DOHH2 (cell line): Measurements from ENCODE around the gene KLHL40.

Source experiments
- H3F3A ChIP-seq: fragments of 200-600 bp; sonication (generic), shearing (Covaris generic); 2 replicates; pipeline ENCODE4 v1.6.0; 2016; ENCODE audit warnings: antibody characterized with exemption, mild to moderate bottlenecking; ENCODE audit not compliant: control insufficient read depth, insufficient read depth
- H3K27ac ChIP-seq: fragments of 200-600 bp; sonication (generic); 2 replicates; pipeline ENCODE4 v1.5.1; 2014; ENCODE audit warnings: low read depth, mild to moderate bottlenecking, low read length, moderate library complexity
- H3K27me3 ChIP-seq: fragments of 200-600 bp; sonication (generic); 2 replicates; pipeline ENCODE4 v1.6.1; 2014; ENCODE audit warnings: mild to moderate bottlenecking, low read length, mixed read lengths; ENCODE audit not compliant: control insufficient read depth
- H3K36me3 ChIP-seq: fragments of 200-600 bp; sonication (generic); 2 replicates; pipeline ENCODE4 v1.6.1; 2014; ENCODE audit warnings: mild to moderate bottlenecking, low read length, moderate library complexity, mixed read lengths; ENCODE audit not compliant: control insufficient read depth
- H3K4me1 ChIP-seq: fragments of 200-600 bp; sonication (generic); 2 replicates; pipeline ENCODE4 v1.6.1; 2014; ENCODE audit warnings: mild to moderate bottlenecking, low read length, mixed read lengths; ENCODE audit not compliant: control insufficient read depth
- H3K4me2 ChIP-seq: fragments of 200-600 bp; sonication (generic); 2 replicates; pipeline ENCODE4 v1.6.0; 2014; ENCODE audit warnings: mild to moderate bottlenecking, low read length, moderate library complexity
- H3K4me3 ChIP-seq: fragments of 200-600 bp; sonication (generic); 2 replicates; pipeline ENCODE4 v1.5.1; 2014; ENCODE audit warnings: mild to moderate bottlenecking, low read length, mixed read lengths
- H3K79me2 ChIP-seq: fragments of 200-600 bp; sonication (generic); 2 replicates; pipeline ENCODE4 v1.6.1; 2014; ENCODE audit warnings: mild to moderate bottlenecking, low read length, mixed read lengths; ENCODE audit not compliant: control insufficient read depth
- H3K9me2 ChIP-seq: fragments of 200-600 bp; sonication (generic); replicated peaks from 2 replicates; pipeline ENCODE4 v1.6.1; 2014; ENCODE audit warnings: mild to moderate bottlenecking, low read length, mixed read lengths; ENCODE audit not compliant: control insufficient read depth
- H3K9me3 ChIP-seq: fragments of 200-600 bp; sonication (generic); 2 replicates; pipeline ENCODE4 v1.6.1; 2014; ENCODE audit warnings: antibody characterized with exemption, low read length, mixed read lengths; ENCODE audit not compliant: control insufficient read depth, insufficient read depth
- H4K20me1 ChIP-seq: fragments of 200-600 bp; sonication (generic); 2 replicates; pipeline ENCODE4 v1.6.0; 2014; ENCODE audit warnings: low read depth, mild to moderate bottlenecking, antibody characterized with exemption, low read length, moderate library complexity; ENCODE audit not compliant: control insufficient read depth, insufficient read depth
- EZH2phosphoT487 ChIP-seq: fragments of 200-600 bp; sonication (generic); IDR thresholded peaks from 2 replicates; pipeline ENCODE4 v1.6.1; 2017; ENCODE audit warnings: borderline replicate concordance, mild to moderate bottlenecking, antibody characterized with exemption, low read length, moderate library complexity, mixed read lengths
- TF ChIP-seq, protein P1 (sequence below): fragments of 200-600 bp; sonication (generic); IDR thresholded peaks from one replicate; pipeline ENCODE4 v1.5.1; 2014; ENCODE audit warnings: antibody characterized with exemption, mild to moderate bottlenecking, low read depth, low read length; ENCODE audit not compliant: poor library complexity, severe bottlenecking

Gene KLHL40

DNA sequence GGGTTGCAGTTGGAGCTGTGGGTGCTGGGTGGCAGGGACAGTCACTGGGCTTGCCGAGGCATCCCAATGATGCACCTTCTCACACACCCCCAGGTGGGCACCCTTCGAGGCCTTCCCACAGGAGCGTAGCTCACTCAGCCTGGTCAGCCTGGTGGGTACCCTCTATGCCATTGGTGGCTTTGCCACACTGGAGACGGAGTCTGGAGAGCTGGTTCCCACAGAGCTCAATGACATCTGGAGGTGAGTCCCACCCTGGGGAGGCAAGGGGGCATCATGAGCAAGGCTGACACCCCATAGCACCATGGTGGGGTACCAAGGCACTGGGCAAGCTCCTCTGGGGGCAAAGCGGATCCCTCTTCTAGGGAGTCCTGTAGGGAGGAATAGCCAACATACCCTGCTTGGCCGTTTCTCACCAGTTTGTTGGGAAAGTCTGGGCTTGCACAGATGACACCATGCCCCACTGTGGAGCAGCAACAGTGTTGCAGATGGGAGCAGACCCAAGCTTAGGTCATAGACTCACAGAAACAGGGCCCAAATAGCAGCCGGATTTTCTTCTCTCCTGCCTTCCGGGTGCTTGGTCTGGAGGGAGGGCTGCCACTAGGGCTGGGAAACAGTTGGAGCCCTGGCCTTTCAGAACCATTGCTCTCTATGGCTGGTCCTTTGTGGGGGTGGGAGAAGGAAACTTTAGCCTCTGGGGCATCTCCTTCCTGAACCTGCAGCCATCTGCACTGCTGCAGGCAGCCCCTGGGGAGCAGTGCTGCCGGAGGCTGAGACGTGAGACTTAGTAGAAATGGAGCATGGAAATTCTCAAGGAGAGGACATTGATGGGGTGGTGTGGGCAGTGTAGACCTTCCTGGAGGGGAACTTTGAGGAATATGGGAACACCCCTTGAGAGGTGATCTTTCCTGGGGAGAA, 5.7 kb downstream of the KLHL40 start:
- H3K79me2 ChIP-seq: no peaks in the 10 kb centered on the region
- no peak overlapping the region for H3K4me2 ChIP-seq
- H3K27me3 ChIP-seq: 0 out of 2 replicates have a peak, but pooled peaks cover 3% of the 10 kb centered on the region
- no peaks in the 10 kb centered on the region for H4K20me1 ChIP-seq
- H3K4me1 ChIP-seq: no peaks in the 10 kb centered on the region
- no peaks in the 10 kb centered on the region for H3K9me2 ChIP-seq
- H3F3A ChIP-seq: no peaks in the 10 kb centered on the region
- no peak overlapping the region for H3K27ac ChIP-seq
- no peak for TF ChIP-seq EZH2phosphoT487
- TF ChIP-seq, protein P1, sequence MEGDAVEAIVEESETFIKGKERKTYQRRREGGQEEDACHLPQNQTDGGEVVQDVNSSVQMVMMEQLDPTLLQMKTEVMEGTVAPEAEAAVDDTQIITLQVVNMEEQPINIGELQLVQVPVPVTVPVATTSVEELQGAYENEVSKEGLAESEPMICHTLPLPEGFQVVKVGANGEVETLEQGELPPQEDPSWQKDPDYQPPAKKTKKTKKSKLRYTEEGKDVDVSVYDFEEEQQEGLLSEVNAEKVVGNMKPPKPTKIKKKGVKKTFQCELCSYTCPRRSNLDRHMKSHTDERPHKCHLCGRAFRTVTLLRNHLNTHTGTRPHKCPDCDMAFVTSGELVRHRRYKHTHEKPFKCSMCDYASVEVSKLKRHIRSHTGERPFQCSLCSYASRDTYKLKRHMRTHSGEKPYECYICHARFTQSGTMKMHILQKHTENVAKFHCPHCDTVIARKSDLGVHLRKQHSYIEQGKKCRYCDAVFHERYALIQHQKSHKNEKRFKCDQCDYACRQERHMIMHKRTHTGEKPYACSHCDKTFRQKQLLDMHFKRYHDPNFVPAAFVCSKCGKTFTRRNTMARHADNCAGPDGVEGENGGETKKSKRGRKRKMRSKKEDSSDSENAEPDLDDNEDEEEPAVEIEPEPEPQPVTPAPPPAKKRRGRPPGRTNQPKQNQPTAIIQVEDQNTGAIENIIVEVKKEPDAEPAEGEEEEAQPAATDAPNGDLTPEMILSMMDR: no peak
- no peak overlapping the region for H3K4me3 ChIP-seq
- H3K36me3 ChIP-seq: no peaks in the 10 kb centered on the region
- no peaks in the 10 kb centered on the region for H3K9me3 ChIP-seq

DNA sequence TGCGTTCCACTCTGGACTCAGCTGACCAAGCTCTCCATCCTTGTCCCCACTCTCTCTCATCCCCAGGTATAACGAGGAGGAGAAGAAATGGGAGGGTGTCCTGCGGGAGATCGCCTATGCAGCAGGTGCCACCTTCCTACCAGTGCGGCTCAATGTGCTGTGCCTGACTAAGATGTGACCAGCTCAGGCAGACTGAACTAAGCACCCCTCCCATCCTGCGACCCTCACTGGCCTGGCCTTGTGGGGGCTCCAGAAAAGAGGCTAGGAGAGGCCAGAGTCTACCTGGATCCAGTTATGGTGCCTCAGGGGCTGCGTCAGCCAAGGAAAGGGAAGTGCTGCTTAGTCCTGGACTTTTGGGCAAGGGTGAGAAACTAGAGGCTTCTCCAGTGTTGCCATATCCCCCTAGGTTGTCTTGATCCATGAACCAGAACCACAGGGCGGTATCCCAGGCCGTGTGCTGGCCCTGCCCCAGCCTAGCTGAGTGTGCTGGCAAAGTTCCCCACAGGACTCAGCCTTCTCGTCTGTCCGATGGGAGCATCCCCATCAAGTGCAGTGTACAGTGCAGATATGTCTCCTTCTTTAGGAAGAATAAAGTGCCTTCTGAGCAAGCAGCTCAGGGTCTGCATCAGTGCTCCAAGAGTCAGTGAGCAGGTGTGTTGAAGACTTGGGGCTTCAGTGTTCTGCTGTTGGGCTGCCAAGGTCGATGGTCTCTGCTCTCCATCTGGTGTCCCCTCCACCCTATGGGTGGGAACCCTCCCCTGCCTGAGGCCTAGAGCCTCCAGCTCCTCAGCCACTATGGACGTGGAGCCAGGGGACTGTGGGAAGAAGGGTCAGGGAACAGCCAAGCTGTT, 6.7 kb downstream of the KLHL40 start:
- Histone ChIP-seq H4K20me1 (no peaks in the 10 kb centered on the region), H3F3A (no peaks in the 10 kb centered on the region), H3K79me2 (no peaks in the 10 kb centered on the region), H3K36me3 (no peaks in the 10 kb centered on the region), H3K27me3 (0 out of 2 replicates have a peak, but pooled peaks cover 3% of the 10 kb centered on the region), H3K9me3 (no peaks in the 10 kb centered on the region), H3K4me3 (no peak overlapping the region), H3K4me2 (no peak overlapping the region), H3K27ac (no peak overlapping the region), H3K9me2 (no peaks in the 10 kb centered on the region), H3K4me1 (no peaks in the 10 kb centered on the region)
- TF ChIP-seq, protein P1: no peak
- TF ChIP-seq EZH2phosphoT487: no peak

DNA sequence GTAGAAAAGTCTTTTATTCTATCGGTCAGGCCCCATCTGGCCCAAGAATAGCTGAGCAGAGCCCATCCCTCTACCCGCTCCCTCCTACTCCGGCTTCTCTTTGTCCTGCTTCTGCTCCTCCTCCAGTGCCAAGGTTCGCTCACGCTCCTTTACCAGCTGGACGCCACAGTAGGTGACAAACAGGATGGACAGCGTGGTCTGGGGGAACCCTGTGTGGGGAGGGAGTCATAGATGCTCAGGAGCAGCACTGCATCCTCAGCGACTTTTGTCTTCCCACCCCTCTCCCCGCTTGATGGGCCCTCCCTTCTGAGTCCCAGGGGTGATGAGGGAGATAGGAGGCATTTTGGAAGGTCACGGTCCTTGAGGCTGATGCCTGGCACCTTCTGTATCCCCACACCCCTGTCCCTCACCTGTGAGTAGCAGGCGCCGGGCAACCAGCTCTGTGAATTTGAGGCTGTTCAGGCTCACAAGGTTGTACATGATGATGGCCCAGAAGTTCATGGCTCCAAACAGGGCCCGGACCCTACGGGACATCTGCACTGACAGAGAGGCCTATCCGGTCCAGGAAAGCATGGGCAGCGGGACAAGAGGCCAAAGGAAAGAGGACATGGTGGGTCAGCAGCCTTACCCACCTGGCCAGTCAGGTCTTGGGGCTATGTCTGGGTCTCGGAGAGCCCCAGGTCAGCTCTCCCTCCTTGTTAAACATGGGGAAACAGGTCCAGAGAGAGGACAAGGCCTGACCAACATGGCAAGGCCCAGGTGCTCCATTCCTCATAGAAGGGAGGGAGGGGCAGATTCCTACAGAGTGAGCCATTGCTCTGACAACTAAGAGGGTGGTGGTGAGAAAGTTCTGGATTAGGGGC, 7.6 kb downstream of the KLHL40 start:
- no peaks in the 10 kb centered on the region for H3F3A ChIP-seq
- H3K36me3 ChIP-seq: no peaks in the 10 kb centered on the region
- TF ChIP-seq, protein P1: no peak
- TF ChIP-seq EZH2phosphoT487: no peak

More for the DNA sequence above, 7.6 kb downstream of the KLHL40 start:
- Histone ChIP-seq H3K79me2 (no peaks in the 10 kb centered on the region), H3K9me3 (no peaks in the 10 kb centered on the region), H3K9me2 (no peaks in the 10 kb centered on the region), H4K20me1 (no peaks in the 10 kb centered on the region), H3K4me3 (no peak overlapping the region), H3K27ac (no peak overlapping the region), H3K4me2 (no peak overlapping the region), H3K27me3 (0 out of 2 replicates have a peak, but pooled peaks cover 3% of the 10 kb centered on the region), H3K4me1 (no peaks in the 10 kb centered on the region)
